Effector memory CD4-positive, alpha-beta T cell (primary cell): Measurements from ENCODE around the gene FIZ1.

ENCODE experiments used
- DNase-seq, 3 donors: peaks; one replicate each; pipeline ENCODE4 v3.0.0-alpha.2; 2020
- H3K27ac ChIP-seq: 2 replicates; pipeline ENCODE4 v1.7.0; 2013; ENCODE audit warnings: mild to moderate bottlenecking, low read length, moderate library complexity; ENCODE audit not compliant: insufficient read depth, poor library complexity, severe bottlenecking
- H3K27me3 ChIP-seq: replicated peaks from 2 replicates; pipeline ENCODE4 v1.7.0; 2013; ENCODE audit warnings: mild to moderate bottlenecking, low read length; ENCODE audit not compliant: insufficient read depth, control insufficient read depth, poor library complexity, severe bottlenecking
- H3K36me3 ChIP-seq: 2 replicates; pipeline ENCODE4 v1.7.0; 2013; ENCODE audit warnings: mild to moderate bottlenecking, low read length, moderate library complexity; ENCODE audit not compliant: control insufficient read depth, insufficient read depth
- H3K4me1 ChIP-seq: 2 replicates; pipeline ENCODE4 v1.7.0; 2013; ENCODE audit warnings: low read length, mild to moderate bottlenecking; ENCODE audit not compliant: control insufficient read depth, insufficient read depth, poor library complexity, severe bottlenecking
- H3K4me3 ChIP-seq: 2 replicates; pipeline ENCODE4 v1.7.0; 2013; ENCODE audit warnings: low read length, low read depth, mild to moderate bottlenecking; ENCODE audit not compliant: insufficient read depth, poor library complexity, severe bottlenecking
- H3K9me3 ChIP-seq: 2 replicates; pipeline ENCODE4 v1.7.0; 2013; ENCODE audit warnings: mild to moderate bottlenecking, low read length, moderate library complexity; ENCODE audit not compliant: control insufficient read depth

Gene FIZ1

DNA sequence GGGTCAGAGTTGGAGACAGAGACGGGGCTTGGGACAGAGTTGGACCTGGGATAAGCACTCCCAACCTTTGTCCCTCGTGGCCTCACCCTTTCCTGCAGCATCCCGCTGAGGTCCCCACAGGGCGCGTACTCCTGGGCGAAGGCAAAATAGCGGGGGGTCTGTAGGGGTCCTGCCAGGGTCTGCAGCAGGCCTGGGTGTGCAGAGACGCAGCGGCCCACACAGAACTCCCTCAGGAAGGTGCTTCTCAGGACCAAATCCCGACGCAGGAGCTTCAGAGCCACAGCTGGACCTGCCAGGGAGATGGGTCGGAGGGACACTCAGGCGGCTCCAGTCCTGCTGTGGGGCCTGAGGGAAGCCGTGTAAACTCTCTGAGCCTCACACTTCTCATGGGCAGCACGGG, 55.3 kb downstream of the FIZ1 start:
- no peak overlapping the region for H3K4me3 ChIP-seq
- H3K27me3 ChIP-seq: no peaks in the 10 kb centered on the region
- no peak for DNase-seq
- no peaks in the 10 kb centered on the region for H3K9me3 ChIP-seq
- H3K36me3 ChIP-seq: no peaks in the 10 kb centered on the region
- no peak overlapping the region for H3K27ac ChIP-seq
- H3K4me1 ChIP-seq: no peaks in the 10 kb centered on the region

DNA sequence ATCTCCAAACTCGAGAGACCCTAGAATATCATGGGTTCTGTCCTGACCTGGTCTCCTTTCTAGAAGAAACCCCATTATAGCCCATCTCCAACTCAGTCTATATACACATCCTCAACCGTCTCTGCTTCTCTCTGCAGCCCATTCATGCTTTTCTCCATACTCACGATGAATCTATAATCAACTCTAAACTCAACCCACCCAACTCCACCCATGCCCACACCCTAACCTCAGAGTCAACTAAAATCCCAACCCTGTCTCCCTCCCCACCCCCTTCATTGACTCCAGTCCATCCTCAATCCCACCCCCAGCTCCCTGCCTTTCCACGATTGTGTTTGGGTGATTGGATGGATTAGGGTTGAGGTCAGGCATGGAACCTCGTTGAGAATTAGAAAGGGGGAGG, 55.8 kb downstream of the FIZ1 start:
- H3K27ac ChIP-seq: no peak overlapping the region
- no peak for DNase-seq
- H3K36me3 ChIP-seq: no peaks in the 10 kb centered on the region
- no peak overlapping the region for H3K4me3 ChIP-seq
- no peaks in the 10 kb centered on the region for H3K9me3 ChIP-seq
- H3K27me3 ChIP-seq: no peaks in the 10 kb centered on the region
- H3K4me1 ChIP-seq: no peaks in the 10 kb centered on the region

DNA sequence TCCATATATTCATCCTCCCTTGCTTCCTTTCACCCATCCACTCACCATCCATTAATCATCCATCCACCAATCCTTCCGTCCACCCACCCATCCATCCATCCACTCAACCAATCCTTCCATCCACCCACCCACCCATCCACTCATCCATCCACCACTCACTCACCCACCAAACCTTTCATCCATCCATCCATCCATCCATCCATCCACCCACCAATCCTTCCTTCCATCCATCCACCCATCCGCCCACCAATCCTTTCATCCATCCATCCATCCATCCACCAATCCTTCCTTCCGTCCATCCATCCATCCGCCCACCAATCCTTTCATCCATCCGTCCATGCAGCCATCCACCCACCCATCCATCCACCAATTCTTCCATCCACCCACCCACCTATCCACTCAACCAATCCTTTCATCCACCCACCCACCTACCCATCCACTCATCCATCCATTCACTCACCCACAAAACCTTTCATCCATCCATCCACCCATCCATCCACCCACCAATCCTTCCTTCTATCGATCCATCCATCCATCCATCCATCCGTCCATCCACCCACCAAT, 56.9 kb downstream of the FIZ1 start:
- H3K27ac ChIP-seq: no peak overlapping the region
- no peak for DNase-seq
- H3K4me1 ChIP-seq: no peaks in the 10 kb centered on the region
- H3K27me3 ChIP-seq: no peaks in the 10 kb centered on the region
- H3K36me3 ChIP-seq: no peaks in the 10 kb centered on the region
- H3K4me3 ChIP-seq: no peak overlapping the region
- no peaks in the 10 kb centered on the region for H3K9me3 ChIP-seq
